Neural progenitor cell (in vitro differentiated cells): Measurements from ENCODE around the gene KCNQ1. TPM values are rescaled to one million over a fixed set of nuclear protein-coding genes. Genes with fewer than 3 reads are reported as not detected.

Experiments used
- DNase-seq: peaks from one replicate; pipeline ENCODE4 v3.0.0-alpha.2; 2016; ENCODE audit warnings: low spot score
- H2AFZ ChIP-seq: fragments of 200-600 bp; sonication (generic); replicated peaks from 2 replicates; pipeline ENCODE4 v1.6.1; 2016; ENCODE audit warnings: antibody characterized with exemption
- H3F3A ChIP-seq: fragments of 200-600 bp; sonication (generic); 2 replicates; pipeline ENCODE4 v1.6.1; 2016; ENCODE audit warnings: antibody characterized with exemption, low read depth
- H3K27ac ChIP-seq: fragments of 200-600 bp; sonication (generic); 2 replicates; pipeline ENCODE4 v1.5.1; 2016; ENCODE audit warnings: mild to moderate bottlenecking
- H3K27me3 ChIP-seq: fragments of 200-600 bp; sonication (generic); 2 replicates; pipeline ENCODE4 v1.6.1; 2016; ENCODE audit warnings: mild to moderate bottlenecking, moderate library complexity
- H3K36me3 ChIP-seq: fragments of 200-600 bp; sonication (generic); 2 replicates; pipeline ENCODE4 v1.5.1; 2016
- H3K4me1 ChIP-seq: fragments of 200-600 bp; sonication (generic); 2 replicates; pipeline ENCODE4 v1.6.1; 2016; ENCODE audit warnings: mixed run types
- H3K4me2 ChIP-seq: fragments of 200-600 bp; sonication (generic); 2 replicates; pipeline ENCODE4 v1.6.1; 2016
- H3K4me3 ChIP-seq: fragments of 200-600 bp; sonication (generic); 2 replicates; pipeline ENCODE4 v1.5.1; 2016
- H3K79me2 ChIP-seq: fragments of 200-600 bp; sonication (generic); 2 replicates; pipeline ENCODE4 v1.6.1; 2016; ENCODE audit warnings: low read depth
- H3K9ac ChIP-seq: fragments of 200-600 bp; sonication (generic); 2 replicates; pipeline ENCODE4 v1.6.1; 2016
- H3K9me3 ChIP-seq: fragments of 200-600 bp; sonication (generic); 2 replicates; pipeline ENCODE4 v1.5.1; 2016; ENCODE audit warnings: low read depth
- H4K20me1 ChIP-seq: fragments of 200-600 bp; sonication (generic); 2 replicates; pipeline ENCODE4 v1.6.1; 2016; ENCODE audit warnings: low read depth
- H3K27ac Mint-ChIP-seq: 3 replicates; pipeline ENCODE4 v1.8.0; 2021; ENCODE audit warnings: mixed read lengths
- H3K27me3 Mint-ChIP-seq: 2 replicates; pipeline ENCODE4 v1.8.0; 2022; ENCODE audit warnings: low read depth, mild to moderate bottlenecking, inconsistent platforms, moderate library complexity, mixed read lengths; ENCODE audit not compliant: insufficient read depth
- H3K36me3 Mint-ChIP-seq: 3 replicates; pipeline ENCODE4 v1.8.0; 2021; ENCODE audit warnings: mixed read lengths
- H3K4me1 Mint-ChIP-seq: 3 replicates; pipeline ENCODE4 v1.8.0; 2021; ENCODE audit warnings: mixed read lengths
- H3K4me3 Mint-ChIP-seq: 3 replicates; pipeline ENCODE4 v1.8.0; 2021; ENCODE audit warnings: mild to moderate bottlenecking, moderate library complexity, mixed read lengths
- H3K9me3 Mint-ChIP-seq: 3 replicates; pipeline ENCODE4 v1.8.0; 2020; ENCODE audit warnings: mixed read lengths
- CTCF ChIP-seq: fragments of 200-600 bp; sonication (generic); IDR thresholded peaks from 2 replicates; pipeline ENCODE4 v1.5.1; 2017; ENCODE audit warnings: antibody characterized with exemption, mild to moderate bottlenecking
- EZH2 ChIP-seq: fragments of 200-600 bp; sonication (generic); IDR thresholded peaks from 2 replicates; pipeline ENCODE4 v1.6.1; 2017; ENCODE audit warnings: antibody characterized with exemption, mild to moderate bottlenecking, moderate library complexity
- EZH2phosphoT487 ChIP-seq: fragments of 200-600 bp; sonication (generic); IDR thresholded peaks from 2 replicates; pipeline ENCODE4 v1.6.1; 2017; ENCODE audit warnings: antibody characterized with exemption
- total RNA-seq: library from RNA; depleted of rRNA; stranded (reverse); fragments of >200 nt; gene quantifications from 2 replicates; pipeline ENCODE4 v1.2.3, GENCODE V29; 2015; ENCODE audit warnings: low replicate concordance

The KCNQ1 gene
- total RNA-seq, 1 donor from 2014 or later = 0.11 TPM

GRCh38 chr11:2714871-2715270, 270.1 kb downstream of the KCNQ1 start:
- H3K9ac ChIP-seq = no peak overlapping the region
- no peak overlapping the region for H3K4me3 ChIP-seq
- H3K4me1 ChIP-seq = peaks cover 18% of the 10 kb centered on the region
- H3K9me3 ChIP-seq = no peaks in the 10 kb centered on the region
- H3K27me3 ChIP-seq = peaks cover 100% of the 10 kb centered on the region
- Mint-ChIP-seq H3K9me3 (peaks cover 15% of the 10 kb centered on the region), H3K36me3 (no peaks in the 10 kb centered on the region), H3K27me3 (peaks cover 28% of the 10 kb centered on the region), H3K4me1 (peaks cover 18% of the 10 kb centered on the region), H3K27ac (no peak overlapping the region), H3K4me3 (no peak overlapping the region)
- no peaks in the 10 kb centered on the region for H3K36me3 ChIP-seq
- H3K79me2 ChIP-seq = no peaks in the 10 kb centered on the region
- H2AFZ ChIP-seq = no peak overlapping the region
- H3K27ac ChIP-seq = no peak overlapping the region
- H4K20me1 ChIP-seq = no peaks in the 10 kb centered on the region
- no peak for DNase-seq
- no peak overlapping the region for H3K4me2 ChIP-seq
- H3F3A ChIP-seq = peaks cover 8% of the 10 kb centered on the region
- TF ChIP-seq EZH2phosphoT487 (no peak), EZH2 (no peak), CTCF (no peak)

- no peak overlapping the region for H3K27ac Mint-ChIP-seq
- Histone ChIP-seq H3K79me2 (no peaks in the 10 kb centered on the region), H3K27me3 (peaks cover 100% of the 10 kb centered on the region), H3K36me3 (no peaks in the 10 kb centered on the region), H3K9me3 (no peaks in the 10 kb centered on the region), H3K4me1 (peaks cover 27% of the 10 kb centered on the region), H2AFZ (no peak overlapping the region), H3K4me2 (no peak overlapping the region), H3K27ac (no peak overlapping the region), H3K9ac (no peak overlapping the region), H3F3A (peaks cover 17% of the 10 kb centered on the region), H4K20me1 (peaks cover 7% of the 10 kb centered on the region), H3K4me3 (no peak overlapping the region)
- H3K27me3 Mint-ChIP-seq = peaks cover 30% of the 10 kb centered on the region
- H3K9me3 Mint-ChIP-seq = peaks cover 8% of the 10 kb centered on the region
- no peak for DNase-seq
- TF ChIP-seq CTCF = no peak
- no peak for TF ChIP-seq EZH2phosphoT487
- TF ChIP-seq EZH2 = no peak
- peak overlapping the region; percentile 41 for H3K4me3 Mint-ChIP-seq
- H3K4me1 Mint-ChIP-seq = peaks cover 28% of the 10 kb centered on the region
- no peaks in the 10 kb centered on the region for H3K36me3 Mint-ChIP-seq
Observed at GRCh38 chr11:2715716-2716350, 271.0 kb downstream of the KCNQ1 start.

- Histone ChIP-seq H3K79me2 (no peaks in the 10 kb centered on the region), H3K27me3 (peaks cover 94% of the 10 kb centered on the region), H3K9ac (no peak overlapping the region), H2AFZ (no peak overlapping the region), H3K27ac (no peak overlapping the region), H3K4me3 (no peak overlapping the region), H3K4me2 (no peak overlapping the region), H3F3A (peaks cover 24% of the 10 kb centered on the region), H4K20me1 (peaks cover 10% of the 10 kb centered on the region), H3K36me3 (no peaks in the 10 kb centered on the region), H3K4me1 (peaks cover 33% of the 10 kb centered on the region), H3K9me3 (no peaks in the 10 kb centered on the region)
- H3K4me3 Mint-ChIP-seq = no peak overlapping the region
- peaks cover 1% of the 10 kb centered on the region for H3K9me3 Mint-ChIP-seq
- no peak overlapping the region for H3K27ac Mint-ChIP-seq
- TF ChIP-seq EZH2phosphoT487 = no peak
- TF ChIP-seq CTCF = no peak
- DNase-seq = no peak
- H3K27me3 Mint-ChIP-seq = peaks cover 30% of the 10 kb centered on the region
- peaks cover 35% of the 10 kb centered on the region for H3K4me1 Mint-ChIP-seq
- no peaks in the 10 kb centered on the region for H3K36me3 Mint-ChIP-seq
Observed at GRCh38 chr11:2716376-2717095, 271.7 kb downstream of the KCNQ1 start.
